ENCODE results near the gene EP400. TPM values are rescaled to one million over a fixed set of nuclear protein-coding genes. Genes with fewer than 3 reads are reported as not detected.

The EP400 gene
- total and polyA plus RNA-seq, 2 of the 13 experiments (the other 11 are each of a cell fraction or from before 2014, with no cell fraction given) = 4.9 to 5.0 TPM

DNA sequence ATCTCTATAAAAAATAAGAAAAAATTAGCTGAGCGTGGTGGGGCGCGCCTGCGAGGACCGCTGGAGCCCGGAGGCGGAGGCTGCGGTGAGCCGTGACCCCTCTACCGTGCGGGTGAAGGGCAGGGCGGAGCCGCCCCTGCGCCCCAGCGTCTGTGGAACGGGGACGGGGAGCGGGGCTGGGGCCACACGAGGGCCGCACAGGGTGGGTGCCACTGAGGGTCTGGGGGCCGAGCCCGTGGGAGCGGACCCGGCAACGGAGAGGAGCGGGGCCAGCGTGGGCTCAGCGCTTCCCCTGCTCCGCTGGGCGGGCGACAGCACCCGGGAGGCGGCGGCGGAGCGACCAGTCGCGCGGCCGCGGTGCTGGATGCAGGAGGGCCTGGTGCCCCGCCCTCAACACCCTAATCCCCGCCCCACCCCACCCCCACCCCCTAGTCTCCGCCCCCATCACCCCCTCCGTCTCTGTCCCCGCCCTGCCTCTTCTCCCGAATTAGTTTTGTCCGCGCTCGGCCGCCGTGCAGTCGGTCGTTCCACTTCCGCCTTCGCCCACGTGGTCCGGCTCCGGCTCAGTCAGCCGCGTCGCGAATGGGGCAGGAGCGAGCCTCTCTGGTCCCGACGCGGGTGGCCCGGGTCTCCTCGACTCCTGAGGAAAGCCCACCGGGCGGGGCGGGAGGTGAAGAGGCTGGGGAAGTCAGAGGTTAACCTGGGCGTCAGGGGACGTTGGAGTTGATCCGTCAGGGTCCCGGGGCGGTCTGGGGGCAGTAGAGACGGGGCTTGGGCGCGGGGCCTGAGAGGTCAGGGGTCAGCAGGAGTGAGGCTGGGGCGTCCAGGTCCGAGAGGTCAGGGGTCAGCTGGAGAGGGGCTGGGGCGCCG, 20.8 kb upstream of the EP400 start, which contains the start of gene PUS1 (continued):
- peak; percentile 69; the same call in 1 of the 2 replicates for TF ChIP-seq TARDBP (CRISPR knock-in tag; IDR thresholded peaks at IDR 0.05)
- peak; percentile 95 for TF ChIP-seq MXD3 (CRISPR knock-in tag; IDR thresholded peaks at IDR 0.05)
- TF ChIP-seq, protein P1, sequence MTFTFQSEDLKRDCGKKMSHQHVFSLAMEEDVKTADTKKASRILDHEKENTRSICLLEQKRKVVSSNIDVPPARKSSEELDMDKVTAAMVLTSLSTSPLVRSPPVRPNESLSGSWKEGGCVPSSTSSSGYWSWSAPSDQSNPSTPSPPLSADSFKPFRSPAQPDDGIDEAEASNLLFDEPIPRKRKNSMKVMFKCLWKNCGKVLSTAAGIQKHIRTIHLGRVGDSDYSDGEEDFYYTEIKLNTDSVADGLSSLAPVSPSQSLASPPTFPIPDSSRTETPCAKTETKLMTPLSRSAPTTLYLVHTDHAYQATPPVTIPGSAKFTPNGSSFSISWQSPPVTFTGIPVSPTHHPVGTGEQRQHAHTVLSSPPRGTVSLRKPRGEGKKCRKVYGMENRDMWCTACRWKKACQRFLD (CRISPR knock-in tag; IDR thresholded peaks at IDR 0.05; ENCODE audit: borderline replicate concordance) = 0 out of 2 replicates have a peak, but pooled peaks have one; percentile 85
- TF ChIP-seq MEF2D (CRISPR knock-in tag; IDR thresholded peaks at IDR 0.05) = 0 out of 2 replicates have a peak, but pooled peaks have one; percentile 54
- no peak for TF ChIP-seq ZBTB46 (CRISPR knock-in tag; IDR thresholded peaks at IDR 0.05; ENCODE audit: borderline replicate concordance)
- peak; percentile 93 for TF ChIP-seq ZSCAN21 (CRISPR knock-in tag; IDR thresholded peaks at IDR 0.05; ENCODE audit: borderline replicate concordance)
- TF ChIP-seq HMGXB4 (CRISPR knock-in tag; IDR thresholded peaks at IDR 0.05; ENCODE audit: borderline replicate concordance in 1 of 2, low read depth in 1 of 2) = peak; percentile 23 to 67; a peak in 1 of 4 replicates
- no peak for TF ChIP-seq ZNF816 (CRISPR knock-in tag; IDR thresholded peaks at IDR 0.05; ENCODE audit: borderline replicate concordance)
- TF ChIP-seq NCOA5 (CRISPR knock-in tag; IDR thresholded peaks at IDR 0.05) = no peak
- no peak for TF ChIP-seq RFX1 (IDR thresholded peaks at IDR 0.05)
- TF ChIP-seq GZF1 (CRISPR knock-in tag; IDR thresholded peaks at IDR 0.05) = 0 out of 2 replicates have a peak, but pooled peaks have one; percentile 30
- TF ChIP-seq, protein P2, sequence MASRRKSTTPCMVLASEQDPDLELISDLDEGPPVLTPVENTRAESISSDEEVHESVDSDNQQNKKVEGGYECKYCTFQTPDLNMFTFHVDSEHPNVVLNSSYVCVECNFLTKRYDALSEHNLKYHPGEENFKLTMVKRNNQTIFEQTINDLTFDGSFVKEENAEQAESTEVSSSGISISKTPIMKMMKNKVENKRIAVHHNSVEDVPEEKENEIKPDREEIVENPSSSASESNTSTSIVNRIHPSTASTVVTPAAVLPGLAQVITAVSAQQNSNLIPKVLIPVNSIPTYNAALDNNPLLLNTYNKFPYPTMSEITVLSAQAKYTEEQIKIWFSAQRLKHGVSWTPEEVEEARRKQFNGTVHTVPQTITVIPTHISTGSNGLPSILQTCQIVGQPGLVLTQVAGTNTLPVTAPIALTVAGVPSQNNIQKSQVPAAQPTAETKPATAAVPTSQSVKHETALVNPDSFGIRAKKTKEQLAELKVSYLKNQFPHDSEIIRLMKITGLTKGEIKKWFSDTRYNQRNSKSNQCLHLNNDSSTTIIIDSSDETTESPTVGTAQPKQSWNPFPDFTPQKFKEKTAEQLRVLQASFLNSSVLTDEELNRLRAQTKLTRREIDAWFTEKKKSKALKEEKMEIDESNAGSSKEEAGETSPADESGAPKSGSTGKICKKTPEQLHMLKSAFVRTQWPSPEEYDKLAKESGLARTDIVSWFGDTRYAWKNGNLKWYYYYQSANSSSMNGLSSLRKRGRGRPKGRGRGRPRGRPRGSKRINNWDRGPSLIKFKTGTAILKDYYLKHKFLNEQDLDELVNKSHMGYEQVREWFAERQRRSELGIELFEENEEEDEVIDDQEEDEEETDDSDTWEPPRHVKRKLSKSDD (CRISPR knock-in tag; IDR thresholded peaks at IDR 0.05; ENCODE audit: low read depth) = no peak; the same call in 1 of the 2 replicates
- peak; percentile 98 for TF ChIP-seq SIN3A (IDR thresholded peaks at IDR 0.05; ENCODE audit: borderline replicate concordance, low read depth, low read length)
- 0 out of 2 replicates have a peak, but pooled peaks have one; percentile 21 for TF ChIP-seq CREM (IDR thresholded peaks at IDR 0.05)
- TF ChIP-seq CREM (CRISPR knock-in tag; IDR thresholded peaks at IDR 0.05) = no peak
- TF ChIP-seq ZFYVE20 (CRISPR knock-in tag; IDR thresholded peaks at IDR 0.05; ENCODE audit: borderline replicate concordance, low read depth) = no peak
- TF ChIP-seq NR2C2 (CRISPR knock-in tag; IDR thresholded peaks at IDR 0.05; ENCODE audit: borderline replicate concordance) = peak; percentile 97
- TF ChIP-seq ZNF292 (CRISPR knock-in tag; IDR thresholded peaks at IDR 0.05; ENCODE audit: borderline replicate concordance, low read depth) = no peak
- TF ChIP-seq BRD4 (CRISPR knock-in tag; IDR thresholded peaks at IDR 0.05) = 0 out of 2 replicates have a peak, but pooled peaks have one; percentile 21
- TF ChIP-seq ZNF263 (CRISPR knock-in tag; IDR thresholded peaks at IDR 0.05) = peak; percentile 24; the same call in 1 of the 2 replicates
